Kidney epithelial cell (primary cell): ENCODE measurements around the gene SF1. TPM values are rescaled to one million over a fixed set of nuclear protein-coding genes. Genes with fewer than 3 reads are reported as not detected.

ENCODE experiments used
- DNase-seq: peaks from one replicate; pipeline ENCODE4 v3.0.0-alpha.2; 2010; ENCODE audit warnings: low read depth
- H3K27me3 ChIP-seq: 2 replicates; pipeline ENCODE4 v1.6.0; 2011; ENCODE audit warnings: low read length; ENCODE audit not compliant: control insufficient read depth, insufficient read depth
- H3K36me3 ChIP-seq: 2 replicates; pipeline ENCODE4 v1.5.1; 2011; ENCODE audit warnings: low read length; ENCODE audit not compliant: control insufficient read depth, insufficient read depth
- H3K4me3 ChIP-seq: 2 replicates; pipeline ENCODE4 v1.5.1; 2011; ENCODE audit warnings: low read depth, mild to moderate bottlenecking, control low read depth, low read length
- CTCF ChIP-seq: IDR thresholded peaks from 2 replicates; pipeline ENCODE4 v1.5.1; 2011; ENCODE audit warnings: mild to moderate bottlenecking, moderate library complexity, low read length, control low read depth, inconsistent platforms; ENCODE audit not compliant: insufficient read depth, poor library complexity, severe bottlenecking
- total RNA-seq: library from RNA; depleted of rRNA; stranded (reverse); fragments of >200 nt; gene quantifications from 2 replicates; pipeline ENCODE4 v1.2.3, GENCODE V29; 2015

Gene SF1
- total RNA-seq, 1 donor from 2014 or later, result 216 TPM

- H3K4me3 ChIP-seq, result no peak overlapping the region
- peaks cover 37% of the 10 kb centered on the region for H3K27me3 ChIP-seq
- DNase-seq, result no peak
- H3K36me3 ChIP-seq, result no peaks in the 10 kb centered on the region
- no peak for TF ChIP-seq CTCF
Measured at GRCh38 chr11:64728757-64729365, 49.5 kb downstream of the SF1 start.

- no peak overlapping the region for H3K4me3 ChIP-seq
- peaks cover 48% of the 10 kb centered on the region for H3K27me3 ChIP-seq
- H3K36me3 ChIP-seq, result no peaks in the 10 kb centered on the region
- no peak for DNase-seq
- no peak for TF ChIP-seq CTCF
Measured at GRCh38 chr11:64726867-64727530, 51.3 kb downstream of the SF1 start.

- no peak for TF ChIP-seq CTCF
Measured at GRCh38 chr11:64726211-64726641, 52.1 kb downstream of the SF1 start.

GRCh38 chr11:64724863-64725532 lies 53.3 kb downstream of the SF1 start:
- TF ChIP-seq CTCF, result no peak
- no peak overlapping the region for H3K4me3 ChIP-seq
- peaks cover 61% of the 10 kb centered on the region for H3K27me3 ChIP-seq
- H3K36me3 ChIP-seq, result no peaks in the 10 kb centered on the region
- no peak for DNase-seq

More at GRCh38 chr11:64726211-64726641, 52.1 kb downstream of the SF1 start:
- H3K27me3 ChIP-seq, result peaks cover 55% of the 10 kb centered on the region
- H3K36me3 ChIP-seq, result no peaks in the 10 kb centered on the region
- no peak overlapping the region for H3K4me3 ChIP-seq
- no peak for DNase-seq

- H3K27me3 ChIP-seq, result peaks cover 64% of the 10 kb centered on the region
- TF ChIP-seq CTCF, result no peak
- H3K4me3 ChIP-seq, result no peak overlapping the region
- no peaks in the 10 kb centered on the region for H3K36me3 ChIP-seq
- DNase-seq, result no peak
Measured at GRCh38 chr11:64723907-64724862, 54.2 kb downstream of the SF1 start.
